GM18909 (cell line): ENCODE data around the gene C6orf58.
"Not testable (repeated sequence)": the region's sequence is repeated elsewhere in the genome, so short reads cannot be mapped to it uniquely, and the experiment has no call there.

Experiments used
- ATAC-seq: cut with Tn5 transposase; IDR thresholded peaks from one replicate; pipeline ENCODE4 v1.9.1; 2021; ENCODE audit warnings: mild to moderate bottlenecking; ENCODE audit not compliant: unreplicated experiment, poor library complexity

The C6orf58 gene

GRCh38 chr6:127589135-127589534, 12.2 kb downstream of the C6orf58 start:
- no peak for ATAC-seq

DNA sequence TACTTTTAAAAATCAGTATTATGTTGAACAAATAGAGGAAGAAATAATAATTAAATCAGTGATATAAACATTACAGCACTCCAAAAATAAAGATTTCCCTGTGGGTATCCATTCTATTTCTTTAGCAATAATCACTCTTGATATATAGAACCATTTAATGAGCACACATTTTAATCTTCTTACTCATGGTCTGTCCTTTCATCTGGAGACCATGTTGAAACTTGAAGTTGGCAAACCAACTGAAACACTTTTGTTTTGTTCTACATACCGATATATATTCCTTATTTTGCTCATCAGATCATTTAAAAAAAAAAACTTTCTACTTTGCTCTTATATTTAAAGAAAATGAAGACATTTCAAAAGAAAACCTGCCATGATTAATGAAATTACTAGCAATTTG, 13.4 kb downstream of the C6orf58 start:
- no peak for ATAC-seq

DNA sequence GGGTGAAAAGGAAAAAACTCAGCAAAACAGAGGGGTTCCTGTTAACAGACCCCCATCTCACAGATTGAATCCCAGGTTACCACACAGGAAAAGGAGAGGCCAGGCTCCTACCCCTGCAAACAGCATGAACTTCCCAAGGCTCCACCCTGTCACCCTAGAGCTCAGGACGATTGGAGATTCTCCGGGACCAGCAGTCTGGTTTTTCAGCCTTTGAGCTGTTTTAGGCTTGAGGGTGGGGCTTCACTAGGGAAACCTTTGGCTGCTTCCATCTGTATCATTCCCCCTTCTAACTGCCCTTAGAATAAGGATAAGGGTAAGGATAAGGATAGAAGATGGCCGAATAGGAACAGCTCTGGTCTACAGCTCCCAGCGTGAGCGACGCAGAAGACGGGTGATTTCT, 16.0 kb downstream of the C6orf58 start:
- ATAC-seq = no peak

- not testable (repeated sequence) for ATAC-seq
Observed at GRCh38 chr6:127593456-127593855, 16.5 kb downstream of the C6orf58 start.

DNA sequence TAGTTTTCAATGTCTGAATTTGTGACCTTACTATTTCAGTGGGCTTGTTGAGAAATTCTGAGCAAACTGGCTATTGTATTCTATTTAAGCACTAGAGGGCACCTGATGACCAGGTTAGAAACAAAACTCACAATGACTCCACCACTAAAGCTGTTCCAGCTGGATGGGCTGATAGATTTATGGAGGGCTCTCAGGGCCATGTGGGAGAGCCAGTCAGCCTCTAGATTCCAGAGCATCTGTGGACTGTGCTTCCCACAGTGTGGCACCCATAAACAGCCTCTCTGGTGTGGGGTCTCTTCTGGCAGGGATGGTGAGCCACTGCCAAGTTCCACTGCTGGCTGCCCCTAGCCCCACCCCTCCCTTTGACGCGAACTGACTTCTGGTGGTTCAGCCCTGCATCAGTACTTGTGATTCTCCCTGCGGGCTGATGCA, 29.2 kb downstream of the C6orf58 start:
- no peak for ATAC-seq

DNA sequence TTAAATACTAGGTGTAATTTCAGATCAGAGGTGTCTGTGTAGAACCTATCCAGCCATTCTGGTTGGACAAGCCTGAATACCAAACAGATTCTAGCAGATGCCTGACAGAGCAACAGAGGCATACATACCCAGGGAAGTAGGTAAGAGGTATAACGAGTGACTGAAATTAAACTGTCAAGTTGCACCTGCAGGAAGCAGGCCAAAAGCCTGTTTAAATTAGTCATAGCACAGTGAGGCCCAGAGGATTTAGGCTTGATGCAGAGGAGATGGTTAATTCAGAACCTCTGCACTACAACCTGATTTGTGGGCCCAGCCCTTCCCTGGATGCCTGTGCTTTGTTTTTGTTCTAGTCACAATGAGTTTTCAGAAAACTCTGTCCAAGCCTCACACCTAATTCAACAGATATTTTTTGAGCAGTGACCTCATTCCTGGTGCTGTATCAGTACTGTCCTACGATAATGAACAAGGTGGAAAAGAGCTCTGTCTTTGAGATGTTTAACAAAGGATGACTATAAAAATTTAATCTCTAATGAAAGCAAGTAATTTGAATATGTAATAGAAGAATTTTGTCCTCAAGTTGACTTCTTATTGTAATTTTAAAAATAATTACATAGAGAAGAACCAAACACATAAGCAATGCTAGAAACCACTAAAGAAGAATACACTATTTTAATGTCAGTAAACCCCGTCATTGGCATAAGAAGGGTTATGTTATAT, 31.7 kb downstream of the C6orf58 start:
- no peak for ATAC-seq

GRCh38 chr6:127618729-127619128, 41.8 kb downstream of the C6orf58 start:
- no peak for ATAC-seq

- ATAC-seq = no peak
Observed at GRCh38 chr6:127630800-127631199, 53.8 kb downstream of the C6orf58 start.

DNA sequence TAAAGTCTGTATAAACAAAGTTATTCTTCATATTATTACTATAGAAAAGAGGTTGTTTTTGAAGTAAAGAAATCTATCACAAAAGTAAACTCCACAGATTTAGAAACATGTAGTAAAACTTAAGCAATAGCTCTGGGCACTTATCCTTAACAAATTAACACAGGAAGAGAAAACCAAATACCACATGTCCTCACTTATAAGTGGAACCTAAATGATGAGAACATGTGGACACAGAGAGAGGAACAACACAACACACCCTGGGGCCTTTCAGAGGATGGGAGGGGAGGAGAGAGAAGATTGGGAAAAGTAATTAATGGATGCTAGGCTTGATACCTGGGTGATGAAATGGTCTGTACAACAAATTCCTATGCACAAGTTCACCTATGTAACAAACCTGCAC, 57.2 kb downstream of the C6orf58 start:
- ATAC-seq = no peak

GRCh38 chr6:127635091-127635490, 58.1 kb downstream of the C6orf58 start:
- ATAC-seq = no peak

- no peak for ATAC-seq
Observed at GRCh38 chr6:127637830-127638409, 60.9 kb downstream of the C6orf58 start.
